Epithelial cell of esophagus (primary cell): ENCODE measurements around the gene RIN3.

Experiments
- DNase-seq: peaks from one replicate; pipeline ENCODE4 v3.0.0; 2010; ENCODE audit warnings: low read depth
- H3K4me3 ChIP-seq: 2 replicates; pipeline ENCODE4 v1.5.1; 2011; ENCODE audit warnings: mild to moderate bottlenecking, low read length, control low read depth
- CTCF ChIP-seq: IDR thresholded peaks from 2 replicates; pipeline ENCODE4 v1.5.1; 2011; ENCODE audit warnings: low read depth, mild to moderate bottlenecking, low read length, control low read depth, inconsistent platforms; ENCODE audit not compliant: insufficient read depth; ENCODE audit errors: missing control alignments

RIN3 gene

DNA sequence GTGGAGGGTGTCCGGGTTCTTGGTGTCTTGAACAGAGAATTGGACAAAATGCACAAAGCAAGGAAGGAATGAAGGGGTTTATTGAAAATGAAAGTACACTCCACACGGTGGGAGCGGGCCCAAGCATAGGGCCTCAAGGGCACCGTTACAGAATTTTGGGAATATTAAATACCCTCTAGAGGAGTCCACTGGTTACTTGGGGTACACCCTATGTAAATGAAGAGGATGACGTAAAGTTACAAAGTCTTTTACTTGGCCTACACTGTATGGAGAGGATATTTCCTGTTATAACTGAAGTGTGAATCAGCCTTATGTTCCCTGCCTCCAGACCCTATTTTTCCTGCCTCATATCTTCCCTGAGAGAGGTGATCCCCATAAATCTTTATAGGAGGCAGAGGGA is 102.6 kb downstream of the RIN3 start:
- no peak overlapping the region for H3K4me3 ChIP-seq
- no peak for DNase-seq
- no peak for TF ChIP-seq CTCF

DNA sequence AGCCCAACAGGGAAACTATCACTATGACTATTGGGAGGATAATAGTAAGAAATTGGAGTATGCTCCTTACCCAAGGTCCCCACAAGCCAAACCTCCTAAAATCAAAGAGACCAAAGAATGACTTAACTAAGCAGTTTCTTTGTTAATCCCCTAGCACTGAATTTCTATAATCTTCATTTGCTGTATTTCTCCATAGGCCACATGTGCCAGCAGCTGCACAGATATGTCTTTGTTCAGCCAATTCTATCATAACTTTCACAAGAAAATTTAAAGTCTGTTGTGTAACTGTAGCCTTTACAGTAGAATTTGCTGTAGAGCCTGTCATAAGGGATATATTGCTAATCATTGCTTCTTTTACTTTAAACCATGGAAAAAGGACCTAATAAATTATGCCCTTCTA is 104.0 kb downstream of the RIN3 start:
- no peak overlapping the region for H3K4me3 ChIP-seq
- DNase-seq, result no peak
- no peak for TF ChIP-seq CTCF

DNA sequence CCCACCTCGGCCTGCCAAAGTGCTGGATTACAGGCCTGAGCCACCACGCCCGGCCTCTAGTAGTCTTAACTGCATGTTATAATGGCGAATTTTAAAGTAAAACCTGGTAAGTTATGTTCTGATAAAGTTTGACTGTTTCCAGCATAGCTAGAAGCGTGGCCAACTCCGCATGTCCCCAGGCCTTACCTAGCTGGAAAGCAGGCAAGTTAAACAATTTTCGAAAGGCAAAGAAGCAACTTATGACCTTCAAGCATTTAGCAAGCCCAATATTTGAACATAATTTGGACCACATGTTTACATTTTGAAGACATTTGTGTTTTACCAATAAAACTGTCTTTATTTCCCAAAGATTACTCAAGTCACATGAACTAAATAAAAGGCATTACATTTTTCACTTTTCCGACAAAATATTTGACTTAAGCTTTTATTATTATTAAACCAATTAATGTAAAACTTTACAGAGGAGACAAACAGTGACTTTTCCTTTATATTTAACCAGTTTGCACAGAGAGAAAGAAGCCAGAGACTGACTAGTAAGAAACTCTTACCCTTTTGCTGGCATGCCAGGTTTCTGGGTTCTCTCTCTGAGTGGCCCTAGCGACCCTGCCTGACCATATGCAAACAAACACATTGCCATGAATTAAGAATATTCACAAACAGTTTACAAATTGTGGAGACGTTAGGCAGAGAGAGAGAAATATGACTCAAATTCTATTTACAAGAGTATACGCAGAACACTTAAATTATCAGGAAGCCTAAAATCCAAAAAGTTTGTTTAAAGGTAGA is 106.3 kb downstream of the RIN3 start:
- DNase-seq, result no peak
- no peak for TF ChIP-seq CTCF
- no peak overlapping the region for H3K4me3 ChIP-seq

DNA sequence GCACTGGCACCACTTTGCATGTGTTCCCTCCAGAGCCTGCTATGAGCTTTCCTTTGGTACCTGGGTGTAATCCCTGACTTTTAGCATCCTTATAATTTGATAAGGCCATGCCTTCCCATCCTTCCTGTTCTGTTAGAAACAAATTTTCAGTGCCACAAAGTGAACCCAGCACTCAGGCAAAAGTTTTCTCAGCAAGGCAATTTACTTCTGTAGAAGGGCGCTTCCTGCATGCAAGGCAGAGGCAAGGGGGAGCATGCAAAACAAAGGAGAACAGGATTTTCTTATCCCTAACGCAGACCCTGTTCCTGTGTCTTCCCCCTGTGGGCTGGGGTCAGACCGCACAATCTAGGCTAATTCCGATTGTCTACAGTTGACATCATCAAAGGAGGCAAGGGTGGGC is 108.7 kb downstream of the RIN3 start:
- no peak overlapping the region for H3K4me3 ChIP-seq
- TF ChIP-seq CTCF, result no peak

DNA sequence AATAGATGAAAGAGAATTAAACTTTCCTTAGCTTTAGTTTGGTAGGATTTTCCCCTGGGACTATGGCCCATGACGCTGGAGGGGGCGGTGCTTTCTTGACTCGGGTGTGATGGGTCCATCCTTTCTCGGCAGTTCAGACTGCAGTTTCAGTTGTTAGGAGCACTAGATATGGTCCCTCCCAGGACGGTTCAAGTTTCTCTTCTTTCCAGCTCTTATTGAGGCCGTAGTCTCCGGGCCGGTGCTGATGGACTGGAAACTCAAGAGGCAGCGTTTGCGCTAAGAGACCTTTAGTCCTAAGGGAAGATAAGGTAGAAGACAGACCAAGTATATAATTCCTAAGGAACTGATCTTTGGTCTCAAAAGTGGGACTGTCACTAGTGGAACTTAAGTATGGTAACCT is 111.2 kb downstream of the RIN3 start:
- DNase-seq, result no peak
- TF ChIP-seq CTCF, result no peak

More for the DNA sequence above, 108.7 kb downstream of the RIN3 start:
- DNase-seq, result no peak

DNA sequence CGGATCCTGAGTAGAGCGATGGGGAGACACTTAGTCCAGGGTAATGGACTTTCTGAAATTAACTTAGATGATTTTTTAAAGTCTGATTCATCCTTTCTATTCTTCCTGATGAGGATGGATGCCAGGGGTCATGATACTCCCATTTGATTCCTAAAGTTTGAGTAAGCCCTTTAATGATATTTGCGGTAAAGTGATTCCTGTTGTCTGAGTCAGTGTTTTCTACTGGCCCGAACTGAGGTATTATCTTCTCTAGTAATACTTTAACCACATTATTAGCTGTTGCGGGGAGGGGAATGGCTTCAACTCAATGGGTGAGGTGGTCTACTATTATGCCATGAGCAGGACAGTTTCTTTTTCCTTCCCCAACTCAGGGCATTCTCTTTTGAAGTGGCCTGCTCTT is 111.6 kb downstream of the RIN3 start:
- no peak for TF ChIP-seq CTCF
- DNase-seq, result peak; percentile 85
- H3K4me3 ChIP-seq, result no peak overlapping the region

More for the DNA sequence above, 111.2 kb downstream of the RIN3 start:
- no peak overlapping the region for H3K4me3 ChIP-seq

DNA sequence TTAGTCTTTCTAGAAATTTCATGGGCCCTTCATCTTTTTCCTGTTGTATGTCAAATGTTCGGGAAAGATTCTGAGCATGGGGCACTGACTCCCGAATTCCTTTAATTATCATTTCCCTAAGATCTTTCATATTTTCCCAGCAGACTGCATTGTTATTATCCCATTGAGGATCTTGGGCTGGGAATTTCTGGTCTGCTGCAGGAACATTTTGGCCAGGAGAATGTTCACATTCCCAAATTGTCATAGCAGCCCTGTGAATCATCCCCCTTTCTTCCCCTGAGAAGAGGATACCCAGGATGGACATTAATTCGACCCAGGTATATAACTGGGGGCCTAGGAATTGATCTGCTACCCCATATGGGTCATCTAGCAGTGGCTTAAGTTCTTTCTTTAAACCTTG is 112.5 kb downstream of the RIN3 start:
- no peak for TF ChIP-seq CTCF
- no peak for DNase-seq
- no peak overlapping the region for H3K4me3 ChIP-seq
